Esophagus squamous epithelium (tissue), 5 donors: ENCODE data around the gene SLBP. TPM values are rescaled to one million over a fixed set of nuclear protein-coding genes. Genes with fewer than 3 reads are reported as not detected.
A peak's percentile ranks its signal among the peaks of the same experiment; 100 is the strongest.

Experiments
- DNase-seq: peaks from one replicate; lab custom pipeline; 2025; lab: John Stamatoyannopoulos, UW
- H3K27ac ChIP-seq, 4 donors: fragments of 200-600 bp; sonication (generic); one replicate each; pipeline ENCODE4 v1.5.1; 2016 to 2019; ENCODE audit warnings: mild to moderate bottlenecking in 1 of 4
- H3K27me3 ChIP-seq, 4 donors: fragments of 200-600 bp; sonication (generic); 1 replicate in 3 of 4; 2 replicates in 1 of 4; pipeline versions ENCODE4 v1.5.1 to v1.6.0; 2017 to 2021; ENCODE audit warnings: antibody characterized with exemption in 1 of 4
- H3K36me3 ChIP-seq, 3 donors: fragments of 200-600 bp; sonication (generic); one replicate each; pipeline ENCODE4 v1.5.1; 2016 to 2019
- H3K4me1 ChIP-seq, 3 donors: fragments of 200-600 bp; sonication (generic); one replicate each; pipeline ENCODE4 v1.5.1; 2017 to 2019
- H3K4me3 ChIP-seq, 4 donors: fragments of 200-600 bp; sonication (generic); 1 replicate in 3 of 4; 2 replicates in 1 of 4; pipeline ENCODE4 v1.5.1; 2016 to 2019; ENCODE audit warnings: mild to moderate bottlenecking in 2 of 4, moderate library complexity in 1 of 4
- H3K9me3 ChIP-seq, 3 donors: fragments of 200-600 bp; sonication (generic); one replicate each; pipeline ENCODE4 v1.5.1; 2016 to 2019
- POLR2A ChIP-seq, 4 donors: fragments of 450-650 bp; IDR thresholded peaks; one replicate each; pipeline ENCODE4 v1.6.1; 2017; ENCODE audit warnings: antibody characterized with exemption in 4 of 4, mild to moderate bottlenecking in 4 of 4, moderate library complexity in 3 of 4
- WGBS, 2 donors: methylation state at CpG; one replicate each; pipeline ENCODE4 v1.1.5; 2018; 5-methylcytosine and 5-hydroxymethylcytosine counted together
- intact Hi-C: fragments of 100-400 bp; cut with DNase I; formaldehyde crosslinking; loops from one replicate; pipeline ENCODE4 v1.15.0; 2022
- total RNA-seq, 4 donors: library from RNA; depleted of rRNA; stranded (reverse); fragments of >200 nt; gene quantifications; one replicate each; pipeline ENCODE4 v1.1.0, GENCODE V29; 2016
- TF ChIP-seq, protein P1 (sequence below), 6 experiments: fragments of 450-650 bp in 4 of 6; fragments of 200-600 bp in 2 of 6; sonication (generic) in 2 of 6; IDR thresholded peaks; one replicate each; pipeline ENCODE4 v1.5.1; 2016 to 2019; ENCODE audit warnings: antibody characterized with exemption in 6 of 6, mild to moderate bottlenecking in 4 of 6, moderate library complexity in 4 of 6
- donor health status: DM: yes; HTN: yes; CAD: no.

The SLBP gene
- total RNA-seq, 4 donors from 2014 or later, result 32.4 to 60.1 (median 48.6) TPM

DNA sequence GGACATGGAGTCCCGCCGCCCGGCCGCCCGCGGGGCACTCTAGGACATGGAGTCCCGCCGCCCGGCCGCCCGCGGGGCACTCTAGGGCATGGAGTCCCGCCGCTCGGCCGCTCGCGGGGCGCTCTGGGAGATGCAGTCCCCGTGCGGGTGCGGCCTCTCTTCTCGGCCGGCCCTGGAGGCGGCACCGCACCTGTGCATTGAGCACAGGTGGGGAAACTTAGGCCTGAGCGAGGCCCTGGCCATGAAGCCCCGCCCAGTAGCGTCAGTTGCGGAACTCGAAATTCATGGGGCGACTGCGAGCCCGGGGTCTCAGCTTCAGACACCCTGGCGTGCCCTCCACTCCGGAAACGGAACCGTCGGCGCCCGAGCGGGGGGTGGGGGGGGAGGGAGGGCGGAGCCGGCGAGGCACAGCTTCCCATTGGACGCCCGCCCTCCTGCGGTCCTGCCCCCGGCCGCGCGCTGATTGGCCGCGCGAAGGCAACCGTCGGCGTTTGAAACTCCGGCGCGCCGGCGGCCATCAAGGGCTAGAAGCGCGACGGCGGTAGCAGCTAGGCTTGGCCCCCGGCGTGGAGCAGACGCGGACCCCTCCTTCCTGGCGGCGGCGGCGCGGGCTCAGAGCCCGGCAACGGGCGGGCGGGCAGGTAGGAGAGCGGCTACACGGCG is 9.0 kb upstream of the SLBP start, which contains the start of the genes TACC3 and TMEM129:
TSS of gene TACC3 (plus strand) at position 519 of the 663 bp plus-strand sequence. CDS start 1,901 bp downstream, outside the sequence.
TSS of gene TMEM129 (minus strand) at position 321 of the 663 bp plus-strand sequence. CDS start 486 bp downstream, outside the sequence.
- TF ChIP-seq, protein P1, sequence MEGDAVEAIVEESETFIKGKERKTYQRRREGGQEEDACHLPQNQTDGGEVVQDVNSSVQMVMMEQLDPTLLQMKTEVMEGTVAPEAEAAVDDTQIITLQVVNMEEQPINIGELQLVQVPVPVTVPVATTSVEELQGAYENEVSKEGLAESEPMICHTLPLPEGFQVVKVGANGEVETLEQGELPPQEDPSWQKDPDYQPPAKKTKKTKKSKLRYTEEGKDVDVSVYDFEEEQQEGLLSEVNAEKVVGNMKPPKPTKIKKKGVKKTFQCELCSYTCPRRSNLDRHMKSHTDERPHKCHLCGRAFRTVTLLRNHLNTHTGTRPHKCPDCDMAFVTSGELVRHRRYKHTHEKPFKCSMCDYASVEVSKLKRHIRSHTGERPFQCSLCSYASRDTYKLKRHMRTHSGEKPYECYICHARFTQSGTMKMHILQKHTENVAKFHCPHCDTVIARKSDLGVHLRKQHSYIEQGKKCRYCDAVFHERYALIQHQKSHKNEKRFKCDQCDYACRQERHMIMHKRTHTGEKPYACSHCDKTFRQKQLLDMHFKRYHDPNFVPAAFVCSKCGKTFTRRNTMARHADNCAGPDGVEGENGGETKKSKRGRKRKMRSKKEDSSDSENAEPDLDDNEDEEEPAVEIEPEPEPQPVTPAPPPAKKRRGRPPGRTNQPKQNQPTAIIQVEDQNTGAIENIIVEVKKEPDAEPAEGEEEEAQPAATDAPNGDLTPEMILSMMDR (IDR thresholded peaks at IDR 0.05), result peak in 1 of 6 experiments; percentile 11
- TF ChIP-seq POLR2A (IDR thresholded peaks at IDR 0.05), result peak in 3 of 4 donors; percentile 42 to 67 (median 63)
- WGBS, 2 donors, result 0% methylated on average over 8 to 21 of the region's 83 CpGs

DNA sequence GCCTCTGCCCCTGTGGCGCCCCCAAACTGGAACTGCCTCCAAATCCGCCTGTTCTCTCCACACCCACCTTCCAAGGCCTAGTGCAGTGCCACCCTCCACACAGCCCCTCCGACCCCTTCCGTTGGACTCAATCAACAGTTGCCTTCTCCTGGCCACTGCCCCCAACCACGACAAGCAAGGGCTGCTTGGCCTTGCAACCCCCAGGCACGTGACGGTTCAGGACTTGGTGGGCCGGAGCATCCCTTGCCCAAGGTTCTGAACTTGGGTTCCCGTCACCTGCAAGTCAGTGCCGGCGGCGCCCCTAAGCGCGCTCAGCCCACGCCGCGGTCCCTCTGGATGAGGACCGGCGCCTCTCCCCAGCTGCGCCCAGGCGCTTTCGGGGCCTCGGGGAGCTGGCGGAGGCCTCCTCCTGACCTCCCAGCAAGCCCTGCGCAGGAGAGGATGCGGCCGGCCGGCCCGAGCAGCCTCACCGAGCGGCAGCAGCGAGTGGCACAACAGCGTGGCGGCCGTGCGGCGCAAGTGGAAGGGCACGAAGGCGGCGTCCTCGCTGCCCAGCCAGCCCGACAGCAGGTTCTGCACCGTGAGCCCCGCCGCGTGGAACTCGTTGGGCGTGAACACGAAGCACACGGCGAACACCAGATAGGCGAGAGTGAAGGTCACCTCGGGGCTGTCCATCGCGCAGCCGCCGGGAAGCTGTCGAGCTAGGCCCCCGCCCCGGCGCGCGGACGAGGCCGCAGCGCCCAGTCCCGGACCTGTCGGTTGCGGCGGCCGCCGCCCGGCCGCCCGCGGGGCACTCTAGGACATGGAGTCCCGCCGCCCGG is 8.3 kb upstream of the SLBP start:
- peaks cover 49 to 70% (median 49%) of the 10 kb centered on the region in 3 donors for H3K4me1 ChIP-seq
- intact Hi-C loops, result no loop called here
- peak in 2 of 4 donors; percentile 6 to 49 for TF ChIP-seq POLR2A (IDR thresholded peaks at IDR 0.05)
- TF ChIP-seq, protein P1 (IDR thresholded peaks at IDR 0.05), result no peak

More for the DNA sequence above, 9.0 kb upstream of the SLBP start, which contains the start of the genes TACC3 and TMEM129:
- H3K36me3 ChIP-seq, result peaks cover 8 to 30% (median 9%) of the 10 kb centered on the region in 3 donors
- DNase-seq, result peak; percentile 76
- peaks cover 49 to 68% (median 49%) of the 10 kb centered on the region in 3 donors for H3K4me1 ChIP-seq
- no peaks in the 10 kb centered on the region for H3K9me3 ChIP-seq
- intact Hi-C loops, result no loop called here
- H3K27me3 ChIP-seq, result no peaks in the 10 kb centered on the region
- H3K4me3 ChIP-seq, result peak within 1 kb of the TSS; percentile 77 to 89 (median 86)
- H3K27ac ChIP-seq, result peak within 1 kb of the TSS; percentile 93 to 99 (median 94)

DNA sequence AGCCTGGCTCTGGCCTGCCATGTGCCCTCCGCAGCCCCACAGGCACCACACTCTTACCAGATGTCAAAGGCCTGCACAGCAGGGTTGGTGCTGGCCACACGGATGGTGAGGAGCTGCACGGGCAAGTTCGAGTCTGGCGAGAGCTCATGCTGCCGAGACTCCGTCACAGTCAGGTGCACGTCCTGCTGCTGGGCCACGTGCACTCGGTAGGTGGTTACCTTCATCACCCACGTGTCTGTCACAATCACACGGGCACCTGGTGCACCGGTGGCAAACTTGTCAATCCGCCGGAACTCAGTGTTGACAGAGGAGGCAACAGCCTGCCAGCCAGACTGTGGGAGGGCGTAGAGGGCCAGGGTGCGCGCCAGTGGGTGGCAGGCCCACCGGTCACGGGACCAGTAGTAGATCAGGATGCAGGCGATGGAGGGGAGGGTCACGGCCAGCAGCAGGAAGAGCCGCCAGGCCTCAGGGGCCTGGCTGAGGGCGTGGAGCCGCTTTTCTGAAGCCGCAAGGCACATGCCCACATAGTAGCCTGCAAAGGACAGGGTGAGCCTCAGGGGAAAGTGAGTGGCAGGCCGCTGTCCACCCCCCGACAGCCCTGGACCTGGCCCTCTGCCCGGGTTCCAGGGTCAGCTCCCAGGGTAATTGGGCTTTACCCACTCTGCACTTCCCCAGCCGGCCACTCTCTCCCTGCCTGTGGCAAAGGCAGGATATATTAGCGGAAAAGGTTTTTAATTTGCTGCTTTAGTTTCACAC is 6.2 kb upstream of the SLBP start:
- Histone ChIP-seq H3K4me3 (no peak overlapping the region), H3K36me3 (peaks cover 8 to 33% (median 9%) of the 10 kb centered on the region in 3 donors), H3K9me3 (no peaks in the 10 kb centered on the region), H3K27me3 (no peaks in the 10 kb centered on the region), H3K4me1 (peaks cover 60 to 92% (median 62%) of the 10 kb centered on the region in 3 donors), H3K27ac (peak overlapping the region in 1 of 4 donors; percentile 36)
- no peak for DNase-seq
- intact Hi-C loops, result no loop called here
- TF ChIP-seq, protein P1 (IDR thresholded peaks at IDR 0.05), result no peak
- TF ChIP-seq POLR2A (IDR thresholded peaks at IDR 0.05), result no peak
- 48 to 72% methylated on average over 12 to 25 of the region's 31 CpGs for WGBS, 2 donors

More for the DNA sequence above, 8.3 kb upstream of the SLBP start:
- Histone ChIP-seq H3K9me3 (no peaks in the 10 kb centered on the region), H3K36me3 (peaks cover 8 to 33% (median 9%) of the 10 kb centered on the region in 3 donors), H3K4me3 (peak overlapping the region; percentile 77 to 89 (median 86)), H3K27me3 (no peaks in the 10 kb centered on the region), H3K27ac (peak overlapping the region; percentile 93 to 99 (median 94))
- DNase-seq, result no peak
- 2 to 4% methylated on average over 7 to 9 of the region's 79 CpGs for WGBS, 2 donors

DNA sequence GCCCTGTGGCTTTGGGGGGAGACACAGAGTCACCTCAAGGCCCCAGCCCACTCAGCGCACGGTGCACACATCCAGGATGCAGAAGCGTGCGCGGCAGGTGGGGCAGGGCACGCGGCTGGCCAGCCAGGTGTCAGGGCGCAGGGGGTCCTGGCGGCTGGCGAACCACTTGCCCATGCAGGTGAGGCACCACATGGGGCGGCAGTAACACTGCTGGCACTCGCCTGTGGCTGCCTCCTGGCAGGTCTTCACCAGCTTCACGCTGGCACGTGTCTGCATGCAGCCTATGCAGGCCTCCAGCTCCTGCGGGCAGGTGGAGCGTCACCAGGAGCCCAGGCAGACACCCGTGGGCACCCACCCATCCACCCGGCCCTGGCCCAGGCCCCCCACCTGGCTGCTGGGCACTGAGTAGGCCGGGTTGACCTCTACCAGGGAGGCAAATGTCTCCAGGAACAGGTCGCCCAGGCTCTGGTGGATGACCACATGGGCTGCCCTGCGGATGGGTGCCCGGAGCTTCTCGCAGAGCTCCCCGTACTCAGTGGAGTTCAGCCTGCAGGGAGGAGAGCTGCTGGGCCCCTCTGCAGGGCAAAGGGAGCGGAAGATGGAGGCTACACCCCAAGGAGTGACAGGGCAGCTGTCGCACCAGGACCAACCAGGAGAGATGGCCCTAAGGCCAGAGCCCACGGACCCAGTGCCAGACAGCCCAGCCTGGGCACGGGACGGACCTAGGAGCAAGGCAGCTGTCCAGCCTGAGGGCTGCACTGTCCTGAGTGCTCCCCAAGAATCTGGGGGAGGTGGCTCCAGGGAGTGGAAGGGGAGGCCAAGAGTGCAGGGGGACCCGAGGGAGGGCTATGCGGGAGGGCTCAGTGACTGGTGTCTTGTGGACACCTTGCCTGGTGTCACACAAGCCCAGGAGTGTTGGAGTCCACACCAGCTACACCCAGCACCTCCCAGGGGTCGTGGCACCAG is 5.3 kb upstream of the SLBP start:
- intact Hi-C loops, result no loop called here
- WGBS, 2 donors, result 5 to 76% methylated on average over 4 to 8 of the region's 32 CpGs
- TF ChIP-seq, protein P1 (IDR thresholded peaks at IDR 0.05), result no peak
- no peak for TF ChIP-seq POLR2A (IDR thresholded peaks at IDR 0.05)
- no peaks in the 10 kb centered on the region for H3K27me3 ChIP-seq
- H3K9me3 ChIP-seq, result no peaks in the 10 kb centered on the region
- peak overlapping the region in 1 of 4 donors; percentile 36 for H3K27ac ChIP-seq
- peaks cover 8 to 33% (median 9%) of the 10 kb centered on the region in 3 donors for H3K36me3 ChIP-seq
- H3K4me3 ChIP-seq, result no peak overlapping the region
- peaks cover 58 to 90% (median 58%) of the 10 kb centered on the region in 3 donors for H3K4me1 ChIP-seq
- no peak for DNase-seq
